ENCODE results near the gene PDCD4. TPM values are rescaled to one million over a fixed set of nuclear protein-coding genes. Genes with fewer than 3 reads are reported as not detected.

PDCD4 gene
- total and polyA plus RNA-seq, 2 of the 8 experiments (the other 6 are each of a cell fraction or from before 2014, with no cell fraction given): 3.3 to 26.8 TPM

DNA sequence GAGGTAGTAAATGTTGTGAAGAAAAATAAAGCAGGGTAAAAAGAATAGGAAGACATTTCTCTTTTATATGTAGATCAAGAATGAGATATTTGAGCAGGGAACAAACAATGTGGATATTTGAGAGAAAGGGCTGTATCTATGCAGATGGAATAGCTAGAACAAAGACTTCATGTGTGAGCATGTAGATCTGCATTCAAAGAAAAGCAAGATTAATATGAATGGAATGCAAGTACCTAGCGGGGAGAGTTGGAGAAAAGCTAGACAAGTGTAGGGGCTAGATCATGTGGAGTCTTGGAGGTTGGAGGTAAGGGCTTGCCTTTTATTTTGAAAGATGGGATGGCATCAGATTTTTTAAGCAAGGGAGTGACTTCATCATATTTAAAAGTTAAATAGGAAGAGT is 74.8 kb downstream of the PDCD4 start:
- H3K4me2 ChIP-seq (ENCODE audit: insufficient read depth in 1 of 2, low read depth in 2 of 2, low read length in 2 of 2): no peak overlapping the region
- H2BK120ac ChIP-seq (replicated peaks; ENCODE audit: low read depth, low read length): no peak overlapping the region
- H3K27me3 ChIP-seq (replicated peaks in 1 of 4; ENCODE audit: control insufficient read depth in 3 of 4, extremely low read depth in 1 of 4, insufficient read depth in 3 of 4, low read length in 3 of 4): no peaks in the 10 kb centered on the region
- H2BK20ac ChIP-seq (ENCODE audit: low read length): no peak overlapping the region
- peaks cover 0 to 4% (median 0%) of the 10 kb centered on the region in 4 experiments; a peak in 1 of 7 replicates for H3K4me1 ChIP-seq (replicated peaks in 1 of 4; ENCODE audit: control insufficient read depth in 3 of 4, insufficient read depth in 4 of 4, low read length in 3 of 4)
- no peak for TF ChIP-seq YY1 (IDR thresholded peaks at IDR 0.05; ENCODE audit: low read depth, low read length)
- no peaks in the 10 kb centered on the region for H3K36me3 ChIP-seq (ENCODE audit: control insufficient read depth in 2 of 4, insufficient read depth in 4 of 4, low read length in 3 of 4)
- CTCF ChIA-PET (ENCODE audit: partially characterized antibody): interaction anchor here (0.8 to 1.3 kb wide), 3 partner anchors 49 to 336 kb away, joined by 3 read pairs; no protein-coding TSS in a partner anchor
- peaks cover 0 to 5% of the 10 kb centered on the region in 2 experiments for H4K20me1 ChIP-seq (replicated peaks in 1 of 2; ENCODE audit: control insufficient read depth in 1 of 2, insufficient read depth in 2 of 2, low read length in 2 of 2)
- no peak overlapping the region for H4K8ac ChIP-seq (ENCODE audit: extremely low read depth, insufficient read depth, low read length)
- POLR2A ChIA-PET (ENCODE audit: partially characterized antibody): no interaction called here
- WGBS, 2 experiments (ENCODE audit: extremely low coverage in 1 of 2, insufficient coverage in 1 of 2, insufficient read length in 1 of 2, insufficient replicate concordance in 2 of 2, low coverage in 1 of 2, low lambda C conversion rate in 2 of 2, missing lambda C conversion rate in 1 of 2): 74% methylated on average over 1 of the region's 1 CpG; no CpG with 5 or more reads in 1 of the 2 experiments
- no peak overlapping the region for H3K18ac ChIP-seq (ENCODE audit: extremely low read depth, low read length)
- DNase-seq (ENCODE audit: low read depth in 1 of 2, low spot score in 2 of 2) (no peak), FAIRE-seq (no peak)
- H3K79me1 ChIP-seq (ENCODE audit: low read depth, low read length): peaks cover 5% of the 10 kb centered on the region
- H3K14ac ChIP-seq (ENCODE audit: insufficient read length): no peak overlapping the region
- no peak overlapping the region for H3K9ac ChIP-seq (replicated peaks in 1 of 4; ENCODE audit: extremely low read depth in 1 of 4, low read depth in 3 of 4, low read length in 3 of 4)
- H3K79me2 ChIP-seq (ENCODE audit: control insufficient read depth in 1 of 2, insufficient read depth in 2 of 2, low read length in 2 of 2): peaks cover 0 to 68% of the 10 kb centered on the region in 2 experiments; a peak in 2 of 4 replicates
- no peak overlapping the region for H2BK12ac ChIP-seq (ENCODE audit: low read depth, low read length)
- H3K9me3 ChIP-seq (ENCODE audit: insufficient read depth in 2 of 2, low read depth in 1 of 2, low read length in 1 of 2): no peaks in the 10 kb centered on the region
- no peak overlapping the region for H2BK5ac ChIP-seq (ENCODE audit: low read depth, low read length)
- no peak overlapping the region for H4K91ac ChIP-seq (replicated peaks; ENCODE audit: insufficient read length, low read length)
- no peak overlapping the region for H2AK5ac ChIP-seq (ENCODE audit: low read depth, low read length)
- no peak overlapping the region for H3K23ac ChIP-seq (ENCODE audit: insufficient read length)
- no peak overlapping the region for H2BK15ac ChIP-seq (ENCODE audit: low read length)
- H3K4ac ChIP-seq (replicated peaks; ENCODE audit: insufficient read length, low read depth, low read length): no peak overlapping the region
- H3K27ac ChIP-seq (ENCODE audit: low read depth, low read length): no peak overlapping the region
- H3K56ac ChIP-seq (replicated peaks; ENCODE audit: insufficient read length, low read depth, low read length): no peak overlapping the region
- H2AFZ ChIP-seq (ENCODE audit: low read length): no peak overlapping the region
- H3K23me2 ChIP-seq (ENCODE audit: low read depth, low read length): no peaks in the 10 kb centered on the region
- no peak overlapping the region for H3K4me3 ChIP-seq (ENCODE audit: extremely low read depth in 1 of 4, insufficient read depth in 2 of 4, low read depth in 3 of 4, low read length in 4 of 4)
- no peak overlapping the region for H4K5ac ChIP-seq (ENCODE audit: insufficient read length, low read depth, low read length)
